Endothelial cell of hepatic sinusoid (primary cell): Measurements from ENCODE around the gene DOCK11.
"Not testable (repeated sequence)": the region's sequence is repeated elsewhere in the genome, so short reads cannot be mapped to it uniquely, and the experiment has no call there.

Source experiments
- in situ Hi-C: cut with HindIII; loops from 2 replicates; pipeline ENCODE4 v1.10.0; 2017; ENCODE audit warnings: low sequenced_read_pairs

Gene DOCK11

DNA sequence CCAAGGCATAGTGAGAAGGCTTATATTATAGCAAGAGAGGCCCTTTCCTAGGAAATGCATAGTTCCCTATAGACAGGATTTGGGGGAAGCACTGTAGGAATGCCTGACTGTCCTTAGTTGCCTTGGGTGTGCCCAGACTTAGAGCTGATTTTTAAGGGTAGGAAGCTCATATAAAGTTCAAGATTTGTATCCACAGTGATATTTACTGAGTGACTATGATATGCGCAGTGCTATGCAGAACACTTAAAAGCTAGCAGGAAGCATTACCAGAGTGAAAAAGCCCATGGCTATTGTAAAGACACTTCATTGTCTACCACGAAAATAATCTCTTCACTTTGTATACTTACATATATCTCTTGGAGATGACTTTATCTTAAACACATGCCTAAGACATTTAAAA is 181.7 kb downstream of the DOCK11 start:
- in situ Hi-C loops, result no loop called here

DNA sequence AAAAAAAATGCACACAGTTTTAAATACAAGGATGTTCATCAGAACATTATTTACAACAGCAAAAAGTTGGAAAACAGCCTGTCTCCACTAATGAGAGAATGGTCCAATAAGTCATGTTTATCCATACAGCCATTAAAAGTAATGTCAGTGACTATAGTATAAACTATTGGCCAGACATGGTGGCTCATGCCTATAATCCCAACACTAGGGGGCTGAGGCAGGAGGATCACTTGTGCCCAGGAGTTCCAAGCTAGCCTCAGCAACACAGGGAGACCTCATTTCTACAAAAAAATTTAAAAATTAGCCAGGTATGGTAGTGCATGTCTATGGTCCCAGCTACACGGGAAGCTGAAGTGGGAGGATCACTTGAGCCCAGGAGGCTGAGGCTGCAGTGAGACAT is 183.7 kb downstream of the DOCK11 start:
- in situ Hi-C loops, result no loop called here

DNA sequence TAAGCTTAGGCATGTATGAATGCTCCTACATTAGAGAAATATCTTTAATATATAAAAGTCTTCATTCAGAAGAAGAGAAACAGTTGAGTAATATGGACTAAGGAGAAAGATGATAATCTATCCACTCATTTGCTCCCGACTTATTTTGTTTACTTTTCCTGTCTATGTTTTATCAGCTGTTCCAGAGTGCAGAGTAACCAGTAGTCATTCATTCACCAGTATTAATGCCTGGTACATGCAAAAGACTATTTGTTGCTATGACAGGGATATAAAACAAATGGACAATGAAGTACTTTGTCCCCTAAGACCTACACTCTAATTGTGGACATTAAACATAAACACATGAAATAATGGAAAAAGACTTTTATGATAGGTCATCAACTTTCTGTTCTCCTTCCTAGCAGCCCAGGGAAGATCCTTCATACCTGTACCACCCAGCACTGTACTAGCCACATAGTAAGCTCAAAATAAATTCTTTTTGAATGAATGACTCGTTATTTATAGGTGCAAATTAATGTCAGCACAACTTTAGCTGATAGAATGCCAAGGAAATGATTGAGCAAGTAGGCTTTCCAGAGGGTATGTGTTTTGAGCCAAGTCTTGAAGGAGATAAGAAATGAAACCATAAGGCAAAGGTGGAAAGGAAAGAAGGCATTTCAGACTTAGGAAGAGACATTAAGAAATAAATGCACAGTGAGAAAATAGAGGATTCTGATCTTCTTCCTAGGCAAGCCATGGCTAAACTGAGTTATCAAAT is 186.8 kb downstream of the DOCK11 start:
- in situ Hi-C loops, result no loop called here

DNA sequence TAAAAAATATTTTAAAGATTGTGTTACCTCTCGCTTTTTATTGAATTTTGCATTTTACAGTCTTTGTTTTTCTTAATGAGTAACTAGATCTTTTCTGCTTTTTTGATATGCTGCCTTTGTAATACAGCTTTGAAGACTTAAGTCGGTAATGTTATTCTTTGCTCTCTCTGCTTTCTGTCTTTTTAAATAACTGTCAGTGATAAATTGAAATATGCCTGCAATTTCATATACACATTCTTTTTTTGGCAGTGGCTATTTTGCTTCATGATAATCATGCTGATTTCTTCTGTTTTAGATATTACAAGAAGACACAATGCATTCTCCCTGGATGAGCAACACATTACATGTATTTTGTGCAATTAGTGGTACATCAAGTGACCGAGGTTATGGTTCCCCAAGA is 189.8 kb downstream of the DOCK11 start:
- in situ Hi-C loops, result no loop called here

DNA sequence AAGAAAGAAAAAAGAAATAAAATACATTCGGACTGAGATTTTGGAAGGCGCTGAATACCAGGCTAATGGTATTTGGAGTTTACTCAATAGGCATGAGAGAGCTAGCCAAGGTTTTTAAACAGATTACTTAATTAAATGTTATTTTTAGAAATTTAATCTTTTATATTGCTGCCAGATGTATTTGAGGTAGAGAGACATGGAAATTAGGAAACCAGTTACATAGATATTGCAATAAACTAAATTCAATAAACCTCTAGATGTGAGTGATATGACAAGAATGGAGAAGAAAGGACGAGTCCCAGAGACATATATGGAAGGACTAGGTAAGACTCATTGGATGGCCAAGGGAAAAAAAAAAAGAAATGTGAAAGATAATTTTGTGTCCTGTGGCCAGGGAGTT is 193.3 kb downstream of the DOCK11 start:
- in situ Hi-C loops, result no loop called here

DNA sequence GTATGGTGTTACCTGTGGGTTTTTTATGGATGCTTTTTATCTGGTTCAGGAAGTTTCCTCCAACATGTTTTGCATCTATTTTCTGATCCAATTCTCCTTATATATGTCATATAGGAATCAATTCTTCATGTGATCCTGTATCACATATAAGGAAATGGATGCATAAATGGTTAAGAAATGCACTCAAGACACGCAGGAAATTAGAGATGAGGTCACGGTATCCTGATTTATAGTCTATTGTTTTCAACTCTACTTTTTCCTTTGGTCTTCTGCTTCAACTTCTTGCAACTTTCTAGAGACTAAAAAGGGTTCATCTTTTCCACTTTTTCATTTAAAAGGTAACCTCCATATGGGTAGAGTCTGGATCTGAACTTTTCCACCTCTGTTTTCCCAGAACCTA is 198.2 kb downstream of the DOCK11 start:
- in situ Hi-C loops, result no loop called here

DNA sequence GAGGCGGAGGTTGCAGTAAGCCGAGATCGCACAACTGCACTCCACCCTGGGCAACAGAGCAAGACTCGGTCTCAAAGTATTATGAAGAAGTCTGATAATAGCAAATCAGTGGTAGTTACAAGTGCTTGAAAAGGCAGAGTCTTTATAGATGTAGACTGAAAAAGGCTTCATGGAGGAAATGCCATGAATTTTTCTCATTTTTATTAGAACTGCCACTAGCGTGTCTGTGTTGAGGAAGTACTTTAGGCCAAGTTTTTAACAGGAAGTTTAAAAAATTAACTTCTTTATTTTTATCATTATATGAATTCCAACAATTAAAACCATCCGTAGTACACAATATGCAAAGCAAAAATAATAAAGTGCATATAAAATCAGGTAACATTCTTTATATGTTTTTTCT is 199.0 kb downstream of the DOCK11 start:
- in situ Hi-C loops, result no loop called here

DNA sequence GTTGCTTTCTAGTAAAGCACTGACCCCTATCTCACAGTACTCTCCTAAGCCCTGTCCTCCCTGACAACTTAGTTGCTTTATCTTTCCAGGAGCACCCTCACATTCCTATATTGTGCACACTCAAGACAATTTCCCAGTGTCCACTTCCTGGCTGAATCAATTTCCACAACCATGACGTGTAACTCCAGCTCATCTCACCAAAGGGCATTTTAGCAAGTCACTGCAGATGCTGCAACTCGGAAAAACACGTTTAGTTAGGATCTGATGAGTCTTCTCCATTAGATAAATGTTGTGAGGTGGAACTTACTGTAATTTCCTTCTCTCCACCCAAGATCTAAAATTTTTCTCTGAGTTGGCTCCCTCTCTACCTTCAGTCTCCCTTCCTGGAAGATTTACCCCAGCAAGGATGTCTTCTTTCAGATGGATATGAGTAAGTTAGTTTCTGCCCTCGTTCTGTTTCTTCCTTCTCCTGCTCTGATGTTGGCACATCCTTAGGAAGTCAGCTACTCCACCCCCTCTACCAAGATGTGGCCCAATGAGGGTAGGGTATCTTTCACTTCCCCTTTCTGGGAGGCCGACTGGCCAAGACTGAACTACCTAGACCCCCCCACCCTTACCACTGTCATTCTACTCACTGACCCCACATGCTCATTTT is 203.0 kb downstream of the DOCK11 start:
- in situ Hi-C loops, result no loop called here

DNA sequence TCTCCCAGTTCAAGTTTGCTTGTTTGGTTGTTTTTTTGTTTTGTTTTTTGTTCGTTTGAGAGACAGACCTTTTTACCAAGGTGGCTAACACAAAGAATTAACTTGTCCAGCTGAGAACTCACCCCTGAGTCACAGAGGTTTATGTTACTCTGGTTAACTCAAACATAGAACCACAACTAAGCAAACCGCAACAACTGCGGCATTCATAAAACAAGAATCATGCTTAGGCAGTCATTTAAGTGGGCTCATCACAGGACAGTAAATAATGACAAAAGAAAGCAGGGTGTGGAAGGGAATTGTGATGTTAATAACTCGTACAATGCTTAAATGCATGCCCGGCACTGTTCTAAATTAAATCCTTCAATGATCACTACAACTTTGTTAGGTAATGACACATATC is 207.1 kb downstream of the DOCK11 start:
- in situ Hi-C loops, result no loop called here

DNA sequence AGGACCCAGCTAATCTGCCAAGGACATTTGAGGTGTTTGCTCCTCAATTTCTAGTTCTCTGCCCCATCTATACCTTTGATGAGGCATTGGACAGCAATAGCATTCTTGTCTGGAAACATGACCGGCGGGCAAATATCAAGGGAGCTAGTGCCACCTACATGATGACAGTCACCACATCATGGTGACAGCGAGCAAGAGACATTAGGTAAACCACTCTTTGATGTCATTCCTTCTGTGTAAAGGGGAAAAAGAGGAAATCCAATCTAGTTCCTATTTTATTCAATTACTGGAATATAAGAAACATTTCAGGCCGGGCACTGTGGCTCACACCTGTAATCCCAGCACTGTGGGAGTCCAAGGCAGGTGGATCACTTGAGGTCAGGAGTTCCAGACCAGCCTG is 211.1 kb downstream of the DOCK11 start:
- in situ Hi-C loops, result no loop called here

DNA sequence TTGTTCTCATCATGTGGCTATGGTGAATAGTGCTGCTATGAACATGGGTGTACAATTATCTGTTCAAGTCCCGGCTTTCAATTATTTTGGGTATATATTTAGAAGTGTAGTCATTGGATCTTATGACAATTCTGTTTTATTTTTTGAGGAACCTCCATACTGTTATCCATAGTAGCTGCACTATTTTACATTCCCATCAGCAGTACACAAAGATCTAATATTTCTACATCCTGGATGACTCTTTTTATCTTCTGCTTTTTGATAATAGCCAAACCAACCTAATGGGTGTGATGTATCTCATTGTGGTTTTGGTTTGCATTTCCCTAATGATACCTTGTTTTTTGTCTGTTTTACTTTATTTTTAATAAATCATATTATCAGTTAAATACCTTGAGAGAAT is 218.9 kb downstream of the DOCK11 start:
- in situ Hi-C loops, result no loop called here

DNA sequence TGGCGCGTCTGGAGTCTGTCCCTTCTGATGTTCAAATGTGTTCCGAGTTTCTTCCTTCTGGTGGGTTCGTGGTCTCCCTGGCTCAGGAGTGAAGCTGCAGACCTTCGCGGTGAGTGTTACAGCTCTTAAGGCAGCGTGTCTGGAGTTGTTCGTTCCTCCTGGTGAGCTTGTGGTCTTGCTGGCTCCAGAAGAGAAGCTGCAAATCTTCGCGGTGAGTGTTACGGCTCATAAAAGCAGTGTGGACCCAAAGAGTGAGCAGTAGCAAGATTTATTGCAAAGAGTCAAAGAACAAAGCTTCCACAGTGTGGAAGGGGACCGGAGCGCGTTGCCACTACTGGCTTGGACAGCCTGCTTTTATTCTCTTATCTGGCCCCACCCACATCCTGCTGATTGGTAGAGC is 220.3 kb downstream of the DOCK11 start:
- in situ Hi-C loops, result not testable (repeated sequence)

DNA sequence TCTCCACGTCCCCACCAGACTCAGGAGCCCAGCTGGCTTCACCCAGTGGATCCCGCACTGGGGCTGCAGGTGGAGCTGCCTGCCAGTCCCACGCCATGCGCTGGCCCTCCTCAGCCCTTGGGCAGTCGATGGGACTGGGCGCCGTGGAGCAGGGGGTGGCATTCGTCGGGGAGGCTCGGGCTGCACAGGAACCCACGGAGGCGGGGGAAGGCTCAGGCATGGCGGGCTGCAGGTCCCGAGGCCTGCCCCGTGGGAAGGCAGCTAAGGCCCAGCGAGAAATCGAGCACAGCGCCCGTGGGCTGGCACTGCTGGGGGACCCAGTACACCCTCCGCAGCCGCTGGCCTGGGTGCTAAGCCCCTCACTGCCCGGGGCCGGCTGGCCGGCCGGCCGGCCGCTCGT is 221.2 kb downstream of the DOCK11 start:
- in situ Hi-C loops, result not testable (repeated sequence)

DNA sequence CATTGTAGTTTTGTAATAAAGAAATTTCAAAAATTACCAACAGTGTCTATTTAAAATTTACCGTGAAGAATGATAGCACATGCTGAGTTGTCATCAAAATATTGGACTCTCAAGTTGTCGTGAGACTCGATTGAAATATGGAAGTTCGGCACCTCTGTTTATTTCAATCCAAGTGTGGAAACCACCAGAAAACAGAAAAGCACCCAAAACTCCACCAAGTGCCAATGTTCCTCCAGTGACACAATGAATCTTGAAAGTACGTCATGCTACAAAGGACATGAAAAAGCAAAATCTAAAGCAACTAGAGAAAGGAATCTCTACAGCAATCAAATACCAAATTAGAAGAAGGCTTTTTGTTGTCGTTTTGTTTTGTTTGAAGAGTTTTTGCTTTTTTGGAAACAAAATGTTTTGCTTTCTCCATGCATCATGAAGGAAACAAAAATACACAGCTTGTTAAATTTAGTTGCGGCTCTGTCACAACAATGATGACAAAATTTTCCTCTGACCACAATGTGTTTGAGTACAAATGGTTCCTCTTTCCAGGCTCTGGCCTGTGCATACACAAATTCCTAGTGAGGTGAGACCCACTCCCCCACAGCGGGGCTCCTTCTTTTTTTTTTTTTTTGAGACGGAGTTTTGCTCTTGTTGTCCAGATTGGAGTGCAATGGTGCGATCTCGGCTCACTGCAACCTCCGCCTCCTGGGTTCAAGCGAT is 222.2 kb downstream of the DOCK11 start:
- in situ Hi-C loops, result no loop called here

DNA sequence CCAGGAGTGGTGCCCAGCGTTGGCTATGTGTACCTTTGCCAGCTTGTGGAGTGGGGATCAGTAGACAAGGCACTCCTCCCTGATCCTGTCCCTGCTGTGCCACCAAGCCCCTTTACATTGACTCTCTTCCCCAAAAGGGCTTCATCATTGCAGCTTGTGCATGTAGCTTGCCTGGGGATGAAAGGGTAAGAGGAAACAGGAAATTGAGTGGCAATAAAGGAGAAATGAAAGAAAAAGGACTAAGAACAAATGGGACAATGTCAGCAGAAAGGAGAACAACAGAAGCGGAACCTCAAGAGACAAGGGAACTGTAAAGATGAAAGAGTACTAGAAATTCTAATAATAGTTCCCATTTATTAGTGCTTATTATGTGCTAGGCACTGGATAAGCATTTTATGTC is 223.1 kb downstream of the DOCK11 start:
- in situ Hi-C loops, result no loop called here

DNA sequence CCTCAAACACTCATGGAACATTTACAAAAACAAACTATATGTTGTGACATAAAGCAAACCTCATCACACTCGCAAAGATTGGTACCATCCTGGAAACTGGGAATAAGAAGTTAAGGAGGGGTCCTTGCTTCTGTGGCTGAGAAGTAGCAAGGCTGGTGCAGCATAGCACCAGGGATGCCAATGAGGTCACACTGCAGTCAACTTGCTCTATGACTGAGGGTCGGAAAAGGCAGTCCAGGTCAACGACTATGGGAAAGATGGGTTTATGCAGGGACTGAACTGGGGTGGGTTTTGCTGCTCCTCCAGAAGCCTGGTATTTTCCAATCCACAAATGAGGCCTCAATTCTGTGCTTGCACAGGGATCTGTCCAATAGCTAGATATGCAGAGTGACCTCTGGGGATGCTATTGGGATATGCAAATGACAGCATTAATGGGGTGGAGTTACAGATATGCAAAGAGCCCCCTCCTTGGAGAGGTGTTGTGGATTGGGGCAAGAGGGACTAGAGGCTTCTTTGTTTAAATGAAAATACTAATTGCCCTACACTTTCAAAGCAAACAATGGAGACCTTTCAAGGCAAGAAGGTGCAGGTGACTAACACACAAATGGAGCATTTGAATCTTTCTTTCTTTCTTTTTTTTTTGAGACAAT is 224.6 kb downstream of the DOCK11 start:
- in situ Hi-C loops, result no loop called here

DNA sequence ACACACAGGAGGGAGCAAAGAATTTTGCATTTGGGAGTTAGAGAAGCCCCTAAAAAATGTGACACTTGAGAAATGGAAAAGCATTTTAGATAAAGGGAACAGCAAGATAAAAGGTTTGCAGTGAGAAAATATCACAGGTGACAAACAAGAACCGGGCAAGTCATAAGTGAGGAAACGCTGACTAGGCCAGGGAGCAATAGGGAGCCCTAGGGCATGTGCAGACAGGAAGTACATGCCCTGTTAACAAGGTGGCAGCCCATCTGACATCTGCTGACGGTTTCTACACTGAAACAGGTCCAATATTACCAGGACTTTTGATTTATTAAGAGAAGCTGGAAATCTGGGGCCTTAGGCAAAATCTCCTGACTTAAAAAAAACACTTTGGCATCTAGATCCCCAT is 227.8 kb downstream of the DOCK11 start:
- in situ Hi-C loops, result no loop called here

DNA sequence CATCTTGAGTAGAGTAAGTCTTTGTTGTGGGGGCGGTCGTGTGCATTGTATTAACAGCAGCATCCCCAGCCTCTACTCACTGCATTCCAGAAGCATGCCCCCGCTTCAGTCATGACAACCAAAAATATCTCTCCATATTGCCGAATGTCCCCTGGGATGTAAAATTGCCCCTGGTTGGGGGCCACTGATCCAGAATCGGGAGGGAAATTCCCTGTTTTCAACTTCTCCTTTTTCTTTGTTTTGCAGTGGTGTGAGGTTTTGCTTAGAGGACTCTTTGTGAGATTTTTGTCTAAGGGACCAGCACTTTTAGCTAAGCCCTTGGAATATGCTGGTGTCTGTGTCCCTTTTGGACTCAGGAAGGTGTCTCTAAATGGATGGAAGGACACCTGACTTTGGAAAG is 228.8 kb downstream of the DOCK11 start:
- in situ Hi-C loops, result no loop called here

DNA sequence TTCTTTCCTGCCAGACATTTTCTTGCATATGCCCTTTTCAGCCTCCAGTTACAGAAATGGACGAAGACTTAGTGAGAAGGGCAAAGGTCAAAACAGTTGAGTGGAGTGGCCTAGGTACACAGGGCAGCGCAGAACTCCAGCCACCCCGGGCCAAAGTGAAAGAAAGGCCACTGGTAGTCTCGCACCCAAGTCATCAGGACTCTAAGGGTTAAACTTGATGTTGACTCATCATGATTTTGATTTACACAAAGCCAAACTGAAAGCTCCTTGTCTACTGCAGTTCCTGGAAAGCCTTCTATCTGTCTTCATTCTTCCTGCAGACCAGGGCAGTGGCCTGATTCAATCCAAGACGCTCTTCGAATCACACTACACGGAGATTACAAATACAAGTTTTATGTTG is 229.2 kb downstream of the DOCK11 start:
- in situ Hi-C loops, result no loop called here

DNA sequence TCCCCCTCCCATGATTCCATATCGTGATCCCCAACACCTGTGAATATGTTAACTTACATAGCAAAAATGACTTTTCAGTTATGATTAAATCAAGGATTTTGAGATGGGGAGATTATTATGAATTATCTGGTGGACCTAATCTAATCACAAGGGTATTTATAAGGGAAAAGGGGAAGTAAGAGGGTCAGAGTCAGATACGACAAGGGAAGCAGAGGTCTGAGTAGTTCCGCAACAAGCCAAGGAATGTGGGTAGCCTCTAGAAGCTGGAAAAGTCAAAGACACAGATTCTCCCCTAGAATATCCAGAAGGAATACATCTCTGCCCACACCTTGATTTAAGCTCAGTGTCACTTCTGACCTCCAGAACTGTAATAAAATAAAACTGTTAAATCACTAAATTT is 230.8 kb downstream of the DOCK11 start:
- in situ Hi-C loops, result no loop called here

DNA sequence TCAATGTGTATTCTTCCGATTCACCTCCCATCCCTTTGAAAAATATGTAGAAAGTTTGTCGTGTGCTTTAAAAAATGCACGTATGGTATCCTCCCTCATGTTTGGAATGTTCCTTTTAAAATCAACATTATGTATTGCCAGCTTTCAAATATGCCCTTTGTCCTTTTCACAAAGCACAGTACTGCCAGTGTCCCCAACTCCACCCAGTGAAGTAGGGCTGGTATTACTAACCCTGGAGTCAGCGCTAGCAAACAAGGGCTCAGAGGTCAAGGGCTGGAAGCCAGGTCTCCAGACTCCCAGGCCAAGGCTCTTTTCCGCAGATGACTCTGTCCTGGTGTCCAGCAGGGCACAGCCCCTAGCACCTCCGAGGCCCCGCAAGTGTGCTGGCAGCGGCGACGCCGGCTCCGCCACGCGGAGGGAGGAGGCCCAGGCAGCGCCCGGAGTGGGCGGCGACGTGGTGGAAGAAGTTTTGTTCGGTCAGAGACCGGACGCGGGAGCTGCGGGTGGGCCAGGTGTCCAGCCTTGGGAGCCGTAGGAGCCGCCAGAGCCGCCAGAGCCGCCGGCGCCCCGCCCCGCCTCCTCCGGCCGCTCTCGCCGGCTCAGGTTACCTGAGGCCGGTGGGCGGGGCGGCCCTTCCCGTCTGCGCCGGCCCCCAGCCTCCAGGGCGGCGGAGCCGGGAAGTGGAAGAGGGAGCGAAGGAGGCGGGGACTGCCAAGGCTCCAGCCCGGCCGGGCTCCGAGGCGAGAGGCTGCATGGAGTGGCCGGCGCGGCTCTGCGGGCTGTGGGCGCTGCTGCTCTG is 231.5 kb downstream of the DOCK11 start, which contains the start of gene IL13RA1:
IL13RA1 (plus strand) TSS at position 720 of the 799 bp plus-strand sequence; CDS start at position 753, 33 bp downstream.
- in situ Hi-C loops, result no loop called here
